ENCODE results near the gene MKLN1.

DNA sequence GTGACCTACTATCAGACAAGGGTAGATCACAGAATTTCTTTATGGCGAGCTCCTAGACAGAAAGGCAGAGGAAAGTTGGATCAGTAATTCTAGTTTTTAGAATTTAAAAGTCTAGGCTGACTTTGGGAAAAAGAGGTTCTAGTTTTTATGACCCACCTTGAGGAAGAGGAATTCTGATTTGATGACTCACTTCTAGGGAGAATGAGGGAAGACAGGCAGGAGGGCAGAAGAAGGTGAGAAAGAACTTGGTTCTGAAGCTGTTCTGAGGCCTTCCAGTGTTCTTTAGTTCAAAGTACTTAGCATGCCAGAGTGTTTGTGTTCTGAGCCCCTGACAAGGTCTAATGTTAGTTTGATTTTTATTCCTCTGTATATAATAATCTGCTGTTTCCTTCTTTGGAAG, 131.6 kb downstream of the MKLN1 start:
- no peak for TF ChIP-seq TAF1 (IDR thresholded peaks at IDR 0.05; ENCODE audit: borderline replicate concordance, low read depth, low read length)
- TF ChIP-seq POLR2AphosphoS5 (IDR thresholded peaks at IDR 0.05; ENCODE audit: low read depth, low read length), result no peak

Measured in GM12892 (cell line).